ENCODE data around the gene KRT27. TPM values are rescaled to one million over a fixed set of nuclear protein-coding genes. Genes with fewer than 3 reads are reported as not detected.
"Not testable (repeated sequence)": the region's sequence is repeated elsewhere in the genome, so short reads cannot be mapped to it uniquely, and the experiment has no call there.

KRT27 gene
- total RNA-seq, 1 donor from 2014 or later: not detected

- DNase-seq (ENCODE audit: low read depth) (peak; percentile 33), FAIRE-seq (no peak)
- Histone ChIP-seq H3K27me3 (ENCODE audit: control insufficient read depth, insufficient read depth, low read length) (no peaks in the 10 kb centered on the region), H3K4me3 (ENCODE audit: low read depth, low read length) (peak overlapping the region; percentile 60), H3K36me3 (ENCODE audit: control insufficient read depth, insufficient read depth, low read length) (peaks cover 3% of the 10 kb centered on the region)
- TF ChIP-seq CTCF (IDR thresholded peaks at IDR 0.05; ENCODE audit: insufficient read depth, low read length, severe bottlenecking): no peak
These were observed 36.6 kb upstream of the KRT27 start for GRCh38 chr17:40818733-40819527.

- H3K36me3 ChIP-seq (ENCODE audit: control insufficient read depth, insufficient read depth, low read length): peaks cover 3% of the 10 kb centered on the region
- H3K27me3 ChIP-seq (ENCODE audit: control insufficient read depth, insufficient read depth, low read length): no peaks in the 10 kb centered on the region
- DNase-seq (ENCODE audit: low read depth) (no peak), FAIRE-seq (no peak)
- H3K4me3 ChIP-seq (ENCODE audit: low read depth, low read length): peak overlapping the region; percentile 60
- no peak for TF ChIP-seq CTCF (IDR thresholded peaks at IDR 0.05; ENCODE audit: insufficient read depth, low read length, severe bottlenecking)
These were observed 36.0 kb upstream of the KRT27 start for GRCh38 chr17:40818343-40818732.

DNA sequence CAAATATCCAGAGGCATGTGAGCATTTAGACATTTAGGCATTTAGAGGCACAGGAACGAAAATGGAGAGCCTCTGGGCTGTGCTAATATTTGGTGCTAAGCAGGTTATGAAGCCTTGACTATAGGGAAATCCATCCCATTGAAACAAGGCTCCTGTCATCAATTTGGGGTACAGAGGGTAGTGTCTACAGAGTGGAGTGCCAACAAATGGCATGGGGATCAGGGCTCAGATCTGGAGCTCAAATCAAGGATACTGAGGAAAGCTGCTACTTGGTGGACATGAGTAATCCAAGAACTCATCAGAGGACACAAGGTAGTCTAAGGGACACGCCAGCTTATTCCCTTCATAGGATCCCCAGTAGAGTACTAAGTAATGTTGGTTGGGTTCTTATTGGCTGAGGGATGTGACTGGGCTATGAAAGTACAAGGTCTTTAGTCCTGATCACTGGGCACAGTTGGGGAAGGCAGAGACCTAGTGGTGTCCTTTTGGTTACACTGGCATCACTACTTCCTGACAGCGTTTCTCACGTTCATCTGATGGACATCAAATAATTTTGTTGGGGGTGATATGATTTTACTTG is 34.8 kb upstream of the KRT27 start:
- no peak overlapping the region for H3K4me3 ChIP-seq (ENCODE audit: low read depth, low read length)
- FAIRE-seq (no peak), DNase-seq (ENCODE audit: low read depth) (no peak)
- TF ChIP-seq CTCF (IDR thresholded peaks at IDR 0.05; ENCODE audit: insufficient read depth, low read length, severe bottlenecking): no peak
- H3K36me3 ChIP-seq (ENCODE audit: control insufficient read depth, insufficient read depth, low read length): peaks cover 3% of the 10 kb centered on the region
- no peaks in the 10 kb centered on the region for H3K27me3 ChIP-seq (ENCODE audit: control insufficient read depth, insufficient read depth, low read length)

- no peak for TF ChIP-seq CTCF (IDR thresholded peaks at IDR 0.05; ENCODE audit: insufficient read depth, low read length, severe bottlenecking)
- Histone ChIP-seq H3K4me3 (ENCODE audit: low read depth, low read length) (no peak overlapping the region), H3K27me3 (ENCODE audit: control insufficient read depth, insufficient read depth, low read length) (no peaks in the 10 kb centered on the region), H3K36me3 (ENCODE audit: control insufficient read depth, insufficient read depth, low read length) (peaks cover 3% of the 10 kb centered on the region)
- DNase-seq (ENCODE audit: low read depth) (no peak), FAIRE-seq (no peak)
These were observed 34.2 kb upstream of the KRT27 start for GRCh38 chr17:40816569-40816968.

DNA sequence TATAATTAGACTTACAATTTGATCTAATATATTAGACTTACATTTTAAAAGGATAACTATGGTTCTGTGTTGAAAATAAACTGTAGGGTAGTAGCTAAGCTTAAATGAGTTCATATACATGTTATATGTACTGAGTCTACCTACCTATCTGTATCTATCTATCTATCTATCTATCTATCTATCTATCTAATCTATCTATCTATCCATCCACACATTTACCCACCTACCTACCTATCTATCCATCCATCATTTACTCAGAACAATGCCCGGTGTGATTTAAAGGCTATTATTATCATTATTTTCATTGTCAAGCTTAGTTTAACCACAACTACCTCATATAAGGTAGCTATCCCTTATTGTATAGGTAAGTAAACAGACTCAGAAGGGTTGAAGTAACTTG is 33.0 kb upstream of the KRT27 start:
- Histone ChIP-seq H3K4me3 (ENCODE audit: low read depth, low read length) (no peak overlapping the region), H3K36me3 (ENCODE audit: control insufficient read depth, insufficient read depth, low read length) (peaks cover 3% of the 10 kb centered on the region), H3K27me3 (ENCODE audit: control insufficient read depth, insufficient read depth, low read length) (no peaks in the 10 kb centered on the region)
- no peak for DNase-seq (ENCODE audit: low read depth)
- no peak for FAIRE-seq
- no peak for TF ChIP-seq CTCF (IDR thresholded peaks at IDR 0.05; ENCODE audit: insufficient read depth, low read length, severe bottlenecking)

DNA sequence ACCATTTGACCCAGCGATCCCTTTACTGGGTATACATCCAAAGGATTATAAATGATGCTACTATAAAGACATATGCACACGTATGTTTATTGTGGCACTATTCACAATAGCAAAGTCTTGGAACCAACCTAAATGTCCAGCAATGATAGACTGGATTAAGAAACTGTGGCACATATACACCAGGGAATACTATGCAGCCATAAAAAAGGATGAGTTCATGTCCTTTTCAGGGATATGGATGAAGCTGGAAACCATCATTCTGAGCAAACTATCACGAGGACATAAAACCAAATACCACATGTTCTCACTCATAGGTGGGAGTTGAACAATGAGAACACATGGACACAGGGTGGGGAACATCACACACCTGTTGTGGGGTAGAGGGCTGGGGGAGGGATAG is 32.3 kb upstream of the KRT27 start:
- not testable (repeated sequence) for H3K36me3 ChIP-seq (ENCODE audit: control insufficient read depth, insufficient read depth, low read length); H3K27me3 ChIP-seq (ENCODE audit: control insufficient read depth, insufficient read depth, low read length); H3K4me3 ChIP-seq (ENCODE audit: low read depth, low read length); DNase-seq (ENCODE audit: low read depth); FAIRE-seq
